ENCODE data around the gene ZKSCAN7. TPM values are rescaled to one million over a fixed set of nuclear protein-coding genes. Genes with fewer than 3 reads are reported as not detected.

ZKSCAN7 gene
- total and polyA plus RNA-seq, 2 of the 13 experiments (the other 11 are each of a cell fraction or from before 2014, with no cell fraction given), result 2.3 to 3.8 TPM

DNA sequence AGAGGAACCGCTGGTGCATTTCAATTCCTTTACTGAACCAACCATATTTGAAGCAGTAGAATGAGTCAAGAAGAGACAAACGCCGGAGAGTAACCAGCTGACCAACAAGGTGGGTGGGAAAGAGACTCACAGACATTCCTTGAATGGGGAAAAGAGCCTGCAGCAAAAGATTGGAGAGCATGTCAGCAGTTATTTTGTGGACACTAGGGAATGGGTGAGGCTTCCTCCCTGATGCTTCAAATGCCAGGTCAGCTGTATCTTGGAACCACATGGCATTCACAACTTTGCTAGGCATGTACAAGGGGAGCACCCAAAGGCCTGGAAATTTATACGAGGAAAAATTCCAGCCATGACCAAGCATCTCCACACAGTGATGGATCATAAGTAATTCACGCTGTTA, 29.9 kb upstream of the ZKSCAN7 start:
- FAIRE-seq (no peak), DNase-seq (ENCODE audit: low spot score) (no peak), ATAC-seq (no peak)
- peaks cover 0 to 10% of the 10 kb centered on the region in 2 experiments; a peak in 3 of 5 replicates for H3K27me3 ChIP-seq (ENCODE audit: control insufficient read depth in 1 of 2, insufficient read depth in 2 of 2, low read length in 2 of 2)
- in situ Hi-C loops (cut with HindIII; ENCODE audit: extremely low pct_ligation_motif_present, low pct_unique_long_range_greater_than_20kb), result no loop called here
- 41% methylated on average over 5 of the region's 5 CpGs for WGBS (ENCODE audit: low lambda C conversion rate)
- CTCF ChIA-PET (ENCODE audit: low intra/inter-chr PET ratio, low total read pairs), result no interaction called here
- no peak overlapping the region for H3K4me2 ChIP-seq (ENCODE audit: low read depth, low read length)
- peaks cover 30% of the 10 kb centered on the region for H3K4me1 ChIP-seq (ENCODE audit: insufficient read depth, low read length)
- POLR2A ChIA-PET, result interaction anchor here (1.2 kb wide), 1 partner anchor 14 kb away, joined by 3 read pairs; no protein-coding TSS in a partner anchor
- no peak overlapping the region for H3K9ac ChIP-seq (ENCODE audit: insufficient read depth, low read depth, low read length)
- no peaks in the 10 kb centered on the region for H4K20me1 ChIP-seq (ENCODE audit: insufficient read depth, low read length)
- no peak overlapping the region for H3K4me3 ChIP-seq (replicated peaks in 1 of 3; ENCODE audit: insufficient read depth in 1 of 3, low read depth in 2 of 3, low read length in 3 of 3)
- BruUV-seq (replicated peaks), result no TSS peak
- no peaks in the 10 kb centered on the region for H3K9me3 ChIP-seq (ENCODE audit: low read length)
- H3K79me2 ChIP-seq (ENCODE audit: insufficient read depth, low read length), result no peaks in the 10 kb centered on the region
- intact Hi-C loops (cut with micrococcal nuclease; ENCODE audit: unreplicated experiment), result no loop called here
- H2AFZ ChIP-seq (ENCODE audit: low read length), result no peak overlapping the region
- TF ChIP-seq ATF7 (IDR thresholded peaks at IDR 0.05) (no peak), ATF7 (CRISPR knock-in tag; IDR thresholded peaks at IDR 0.05) (no peak), ZNF790 (CRISPR knock-in tag; IDR thresholded peaks at IDR 0.05; ENCODE audit: borderline replicate concordance) (no peak), ZNF782 (CRISPR knock-in tag; IDR thresholded peaks at IDR 0.05; ENCODE audit: borderline replicate concordance) (no peak), NFRKB (IDR thresholded peaks at IDR 0.05) (no peak)
- TF ChIP-seq, protein P1, sequence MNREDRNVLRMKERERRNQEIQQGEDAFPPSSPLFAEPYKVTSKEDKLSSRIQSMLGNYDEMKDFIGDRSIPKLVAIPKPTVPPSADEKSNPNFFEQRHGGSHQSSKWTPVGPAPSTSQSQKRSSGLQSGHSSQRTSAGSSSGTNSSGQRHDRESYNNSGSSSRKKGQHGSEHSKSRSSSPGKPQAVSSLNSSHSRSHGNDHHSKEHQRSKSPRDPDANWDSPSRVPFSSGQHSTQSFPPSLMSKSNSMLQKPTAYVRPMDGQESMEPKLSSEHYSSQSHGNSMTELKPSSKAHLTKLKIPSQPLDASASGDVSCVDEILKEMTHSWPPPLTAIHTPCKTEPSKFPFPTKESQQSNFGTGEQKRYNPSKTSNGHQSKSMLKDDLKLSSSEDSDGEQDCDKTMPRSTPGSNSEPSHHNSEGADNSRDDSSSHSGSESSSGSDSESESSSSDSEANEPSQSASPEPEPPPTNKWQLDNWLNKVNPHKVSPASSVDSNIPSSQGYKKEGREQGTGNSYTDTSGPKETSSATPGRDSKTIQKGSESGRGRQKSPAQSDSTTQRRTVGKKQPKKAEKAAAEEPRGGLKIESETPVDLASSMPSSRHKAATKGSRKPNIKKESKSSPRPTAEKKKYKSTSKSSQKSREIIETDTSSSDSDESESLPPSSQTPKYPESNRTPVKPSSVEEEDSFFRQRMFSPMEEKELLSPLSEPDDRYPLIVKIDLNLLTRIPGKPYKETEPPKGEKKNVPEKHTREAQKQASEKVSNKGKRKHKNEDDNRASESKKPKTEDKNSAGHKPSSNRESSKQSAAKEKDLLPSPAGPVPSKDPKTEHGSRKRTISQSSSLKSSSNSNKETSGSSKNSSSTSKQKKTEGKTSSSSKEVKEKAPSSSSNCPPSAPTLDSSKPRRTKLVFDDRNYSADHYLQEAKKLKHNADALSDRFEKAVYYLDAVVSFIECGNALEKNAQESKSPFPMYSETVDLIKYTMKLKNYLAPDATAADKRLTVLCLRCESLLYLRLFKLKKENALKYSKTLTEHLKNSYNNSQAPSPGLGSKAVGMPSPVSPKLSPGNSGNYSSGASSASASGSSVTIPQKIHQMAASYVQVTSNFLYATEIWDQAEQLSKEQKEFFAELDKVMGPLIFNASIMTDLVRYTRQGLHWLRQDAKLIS (CRISPR knock-in tag; IDR thresholded peaks at IDR 0.05), result no peak
- H3K36me3 ChIP-seq (replicated peaks in 1 of 2; ENCODE audit: control insufficient read depth in 1 of 2, insufficient read depth in 2 of 2, low read length in 2 of 2), result no peaks in the 10 kb centered on the region
- no peak overlapping the region for H3K27ac ChIP-seq (ENCODE audit: extremely low read length, insufficient read depth, low read length)
